Loucy (cell line): ENCODE results near the gene RXRG.

Experiments
- H2AFZ ChIP-seq: fragments of 200-600 bp; sonication (generic); 2 replicates; pipeline ENCODE4 v1.6.0; 2016; ENCODE audit warnings: antibody characterized with exemption, mild to moderate bottlenecking, low read length, moderate library complexity
- H3F3A ChIP-seq: fragments of 200-600 bp; 2 replicates; pipeline ENCODE4 v1.6.0; 2016; ENCODE audit warnings: antibody characterized with exemption, low read depth, mild to moderate bottlenecking
- H3K27me3 ChIP-seq: fragments of 200-600 bp; sonication (generic); 2 replicates; pipeline ENCODE4 v1.6.1; 2014; ENCODE audit warnings: low read length, mild to moderate bottlenecking; ENCODE audit not compliant: insufficient read depth, poor library complexity, severe bottlenecking
- H3K36me3 ChIP-seq: fragments of 200-600 bp; sonication (generic); 2 replicates; pipeline ENCODE4 v1.6.1; 2016; ENCODE audit warnings: low read length; ENCODE audit not compliant: insufficient read depth
- H3K4me1 ChIP-seq: fragments of 200-600 bp; sonication (generic); 2 replicates; pipeline ENCODE4 v1.5.1; 2014; ENCODE audit warnings: low read length, mild to moderate bottlenecking; ENCODE audit not compliant: insufficient read depth, poor library complexity, severe bottlenecking
- H3K4me2 ChIP-seq: fragments of 200-600 bp; sonication (generic); 2 replicates; pipeline ENCODE4 v1.6.0; 2014; ENCODE audit warnings: antibody characterized with exemption, low read length, low read depth, mild to moderate bottlenecking; ENCODE audit not compliant: poor library complexity, severe bottlenecking
- H3K4me3 ChIP-seq: fragments of 200-600 bp; sonication (generic); 2 replicates; pipeline ENCODE4 v1.5.1; 2014; ENCODE audit warnings: low read length, mild to moderate bottlenecking, mixed read lengths; ENCODE audit not compliant: poor library complexity, severe bottlenecking
- H3K79me2 ChIP-seq: fragments of 200-600 bp; sonication (generic); 2 replicates; pipeline ENCODE4 v1.6.1; 2014; ENCODE audit warnings: low read length; ENCODE audit not compliant: insufficient read depth
- H3K9ac ChIP-seq: fragments of 200-600 bp; sonication (generic); 2 replicates; pipeline ENCODE4 v1.6.0; 2014; ENCODE audit warnings: mild to moderate bottlenecking, low read depth, low read length, moderate library complexity; ENCODE audit not compliant: poor library complexity, severe bottlenecking
- H3K9me2 ChIP-seq: fragments of 200-600 bp; sonication (generic); replicated peaks from 2 replicates; pipeline ENCODE4 v1.6.1; 2016; ENCODE audit warnings: low read depth, low read length, mixed read lengths
- H3K9me3 ChIP-seq: fragments of 200-600 bp; sonication (generic); 2 replicates; pipeline ENCODE4 v1.6.1; 2014; ENCODE audit warnings: mild to moderate bottlenecking, antibody characterized with exemption, low read length, low read depth; ENCODE audit not compliant: insufficient read depth
- H4K20me1 ChIP-seq: fragments of 200-600 bp; sonication (generic); 2 replicates; pipeline ENCODE4 v1.6.0; 2014; ENCODE audit warnings: antibody characterized with exemption, low read length, mild to moderate bottlenecking; ENCODE audit not compliant: insufficient read depth, poor library complexity, severe bottlenecking
- EZH2phosphoT487 ChIP-seq: fragments of 200-600 bp; IDR thresholded peaks from 2 replicates; pipeline ENCODE4 v1.6.1; 2018; ENCODE audit warnings: antibody characterized with exemption, mild to moderate bottlenecking, moderate library complexity, borderline replicate concordance
- TF ChIP-seq, protein P1 (sequence below): fragments of 200-600 bp; sonication (generic); conservative IDR thresholded peaks from 2 replicates; pipeline ENCODE4 v1.5.1; 2014; ENCODE audit warnings: mild to moderate bottlenecking, antibody characterized with exemption, low read length

Gene RXRG

DNA sequence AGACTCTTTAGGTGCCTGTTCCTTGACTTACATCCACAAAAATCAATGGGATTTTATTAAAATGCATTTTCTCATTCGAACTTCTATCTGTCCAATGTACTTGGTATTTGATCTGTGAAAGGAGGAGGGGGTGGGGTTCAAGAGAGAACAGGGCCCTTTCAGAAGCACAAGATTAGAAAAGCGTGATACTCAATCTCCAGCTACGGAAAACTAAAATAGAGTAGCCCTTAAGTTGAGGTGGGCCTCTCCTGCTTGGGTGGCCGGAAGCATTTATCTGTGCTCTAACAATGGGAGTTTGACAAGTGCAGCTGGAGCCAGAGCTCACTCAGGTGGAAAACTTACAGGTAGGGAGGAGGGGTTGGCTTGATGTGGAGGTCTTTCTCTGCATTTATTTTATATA is 462 bp upstream of the RXRG start:
- H3K4me3 ChIP-seq, result no peak overlapping the region

GRCh38 chr1:165443539-165444311 is 1.2 kb downstream of the RXRG start:
- no peaks in the 10 kb centered on the region for H3K9me3 ChIP-seq
- H3K4me3 ChIP-seq, result no peak overlapping the region
- H3K9me2 ChIP-seq, result no peaks in the 10 kb centered on the region
- H3K4me1 ChIP-seq, result no peaks in the 10 kb centered on the region
- no peaks in the 10 kb centered on the region for H3K36me3 ChIP-seq
- H3K4me2 ChIP-seq, result no peak overlapping the region
- TF ChIP-seq, protein P1, sequence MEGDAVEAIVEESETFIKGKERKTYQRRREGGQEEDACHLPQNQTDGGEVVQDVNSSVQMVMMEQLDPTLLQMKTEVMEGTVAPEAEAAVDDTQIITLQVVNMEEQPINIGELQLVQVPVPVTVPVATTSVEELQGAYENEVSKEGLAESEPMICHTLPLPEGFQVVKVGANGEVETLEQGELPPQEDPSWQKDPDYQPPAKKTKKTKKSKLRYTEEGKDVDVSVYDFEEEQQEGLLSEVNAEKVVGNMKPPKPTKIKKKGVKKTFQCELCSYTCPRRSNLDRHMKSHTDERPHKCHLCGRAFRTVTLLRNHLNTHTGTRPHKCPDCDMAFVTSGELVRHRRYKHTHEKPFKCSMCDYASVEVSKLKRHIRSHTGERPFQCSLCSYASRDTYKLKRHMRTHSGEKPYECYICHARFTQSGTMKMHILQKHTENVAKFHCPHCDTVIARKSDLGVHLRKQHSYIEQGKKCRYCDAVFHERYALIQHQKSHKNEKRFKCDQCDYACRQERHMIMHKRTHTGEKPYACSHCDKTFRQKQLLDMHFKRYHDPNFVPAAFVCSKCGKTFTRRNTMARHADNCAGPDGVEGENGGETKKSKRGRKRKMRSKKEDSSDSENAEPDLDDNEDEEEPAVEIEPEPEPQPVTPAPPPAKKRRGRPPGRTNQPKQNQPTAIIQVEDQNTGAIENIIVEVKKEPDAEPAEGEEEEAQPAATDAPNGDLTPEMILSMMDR, result no peak
- TF ChIP-seq EZH2phosphoT487, result no peak
- no peaks in the 10 kb centered on the region for H3K27me3 ChIP-seq
- H3K9ac ChIP-seq, result no peak overlapping the region
- no peak overlapping the region for H2AFZ ChIP-seq
- no peaks in the 10 kb centered on the region for H3F3A ChIP-seq
- no peaks in the 10 kb centered on the region for H3K79me2 ChIP-seq
- no peaks in the 10 kb centered on the region for H4K20me1 ChIP-seq

More for the DNA sequence above, 462 bp upstream of the RXRG start:
- H3K27me3 ChIP-seq, result no peaks in the 10 kb centered on the region
- H3K9me2 ChIP-seq, result no peaks in the 10 kb centered on the region
- no peak overlapping the region for H2AFZ ChIP-seq
- no peak overlapping the region for H3K4me2 ChIP-seq
- H3K79me2 ChIP-seq, result no peaks in the 10 kb centered on the region
- no peaks in the 10 kb centered on the region for H3K36me3 ChIP-seq
- H3F3A ChIP-seq, result no peaks in the 10 kb centered on the region
- no peak for TF ChIP-seq EZH2phosphoT487
- TF ChIP-seq, protein P1, result no peak
- H4K20me1 ChIP-seq, result no peaks in the 10 kb centered on the region
- H3K9ac ChIP-seq, result no peak overlapping the region
- no peaks in the 10 kb centered on the region for H3K4me1 ChIP-seq
- H3K9me3 ChIP-seq, result no peaks in the 10 kb centered on the region

- Histone ChIP-seq H2AFZ (no peak overlapping the region), H3K4me3 (no peak overlapping the region), H3K79me2 (no peaks in the 10 kb centered on the region), H3K4me1 (no peaks in the 10 kb centered on the region), H4K20me1 (no peaks in the 10 kb centered on the region), H3K27me3 (no peaks in the 10 kb centered on the region), H3K9me2 (no peaks in the 10 kb centered on the region), H3K9me3 (no peaks in the 10 kb centered on the region), H3K4me2 (no peak overlapping the region), H3K36me3 (no peaks in the 10 kb centered on the region), H3F3A (no peaks in the 10 kb centered on the region), H3K9ac (no peak overlapping the region)
- TF ChIP-seq, protein P1, result no peak
- no peak for TF ChIP-seq EZH2phosphoT487
Observed at GRCh38 chr1:165442653-165443052, 2.3 kb downstream of the RXRG start.
